CD4-positive, alpha-beta T cell (primary cell): Measurements from ENCODE around the gene HSPBAP1. TPM values are rescaled to one million over a fixed set of nuclear protein-coding genes. Genes with fewer than 3 reads are reported as not detected.

Experiments used
- ATAC-seq: fragments of 200-7000 bp; cut with Tn5 transposase; one replicate; pipeline ENCODE4 v1.10.0; 2022; ENCODE audit warnings: mild to moderate bottlenecking; ENCODE audit not compliant: poor library complexity
- CTCF ChIA-PET: fragments of 350-600 bp; sonication (Branson Sonifier 250); formaldehyde crosslinking; loops from one replicate; lab custom pipeline; 2021; ENCODE audit warnings: antibody characterized with exemption, inconsistent platforms; lab: Charles Lee
- POLR2A ChIA-PET: fragments of 350-600 bp; sonication (Branson Sonifier 250); formaldehyde crosslinking; loops from one replicate; lab custom pipeline; 2021; ENCODE audit warnings: antibody characterized with exemption, inconsistent platforms; lab: Charles Lee
- DNase-seq, 14 experiments: peaks; one replicate each; pipeline ENCODE4 v3.0.0-alpha.2; 2013 to 2020; ENCODE audit warnings: mixed read lengths in 2 of 14
- H3K27ac ChIP-seq, 2 donors: one replicate each; pipeline versions ENCODE4 v1.5.1 to v1.7.0; 2013; ENCODE audit warnings: low read length in 2 of 2, low read depth in 1 of 2, mild to moderate bottlenecking in 1 of 2
- H3K27me3 ChIP-seq, 2 experiments: 1 replicate in 1 of 2; 2 replicates in 1 of 2; pipeline versions ENCODE4 v1.6.1 to v1.7.0; 2013; ENCODE audit warnings: low read length in 2 of 2, control low read depth in 1 of 2, mild to moderate bottlenecking in 1 of 2, moderate library complexity in 1 of 2; ENCODE audit not compliant: insufficient read depth in 2 of 2, control insufficient read depth in 1 of 2
- H3K36me3 ChIP-seq: one replicate; pipeline ENCODE4 v1.6.1; 2013; ENCODE audit warnings: low read length, control low read depth; ENCODE audit not compliant: insufficient read depth
- H3K4me1 ChIP-seq: one replicate; pipeline ENCODE4 v1.6.1; 2013; ENCODE audit warnings: low read length, control low read depth; ENCODE audit not compliant: insufficient read depth
- H3K4me3 ChIP-seq: one replicate; pipeline ENCODE4 v1.5.1; 2013; ENCODE audit warnings: mild to moderate bottlenecking, low read length, moderate library complexity
- H3K9me3 ChIP-seq, 2 experiments: 1 replicate in 1 of 2; 2 replicates in 1 of 2; pipeline versions ENCODE4 v1.6.1 to v1.7.0; 2013; ENCODE audit warnings: low read length in 2 of 2, mild to moderate bottlenecking in 2 of 2, control low read depth in 1 of 2, moderate library complexity in 1 of 2; ENCODE audit not compliant: control insufficient read depth in 1 of 2, insufficient read depth in 1 of 2
- H3K27ac Mint-ChIP-seq: one replicate; pipeline ENCODE4 v1.8.0; 2020; ENCODE audit warnings: mixed read lengths
- H3K27me3 Mint-ChIP-seq: one replicate; pipeline ENCODE4 v1.8.0; 2021; ENCODE audit warnings: mixed read lengths
- H3K36me3 Mint-ChIP-seq: one replicate; pipeline ENCODE4 v1.8.0; 2021; ENCODE audit warnings: low read depth, mixed read lengths
- H3K4me1 Mint-ChIP-seq: one replicate; pipeline ENCODE4 v1.8.0; 2021; ENCODE audit warnings: low read depth, mixed read lengths
- H3K4me3 Mint-ChIP-seq: one replicate; pipeline ENCODE4 v1.8.0; 2020; ENCODE audit warnings: mild to moderate bottlenecking, mixed read lengths
- H3K9me3 Mint-ChIP-seq: one replicate; pipeline ENCODE4 v1.8.0; 2020; ENCODE audit warnings: mixed read lengths
- CTCF ChIP-seq: fragments of 200-600 bp; IDR thresholded peaks from one replicate; pipeline ENCODE4 v1.8.0; 2022; ENCODE audit warnings: antibody characterized with exemption, mild to moderate bottlenecking
- intact Hi-C, 2 experiments: fragments of 100-400 bp; cut with DNase I in 1 of 2; cut with micrococcal nuclease in 1 of 2; formaldehyde crosslinking; loops; one replicate each; pipeline versions ENCODE4 v1.15.1 to v1.9.0; 2023 to 2025; cut with DNase I, micrococcal nuclease
- total RNA-seq, 174 experiments: library from RNA in 2 of 174; stranded (reverse) in 2 of 174; gene quantifications; one replicate each; pipeline ENCODE4 v1.2.3 and lab custom pipeline; 2021 to 2026

The HSPBAP1 gene
- total RNA-seq, 2 experiments from 2014 or later = 9.3 to 11.0 TPM

DNA sequence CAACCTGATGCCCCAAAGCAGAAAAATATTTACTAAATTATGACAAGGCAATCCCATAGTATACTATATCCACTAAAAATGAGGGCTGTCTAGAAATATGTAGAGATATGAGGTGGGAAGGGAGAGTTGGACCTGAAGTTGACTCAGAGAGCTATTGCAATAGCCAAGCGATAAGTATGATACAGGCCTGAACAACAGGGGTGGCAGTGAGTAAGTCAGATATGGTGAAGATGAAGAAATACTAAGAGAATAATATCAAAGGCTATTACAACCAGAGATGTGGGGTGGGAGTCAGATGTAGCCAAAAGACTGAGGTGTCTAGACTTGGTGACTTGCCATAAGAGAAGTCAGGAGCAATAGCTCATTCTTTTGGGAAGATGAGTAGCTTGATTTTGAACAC lies 9.2 kb downstream of the HSPBAP1 start:
- Histone ChIP-seq H3K9me3 (peaks cover 0 to 4% of the 10 kb centered on the region in 2 experiments), H3K4me3 (no peak overlapping the region), H3K27me3 (no peaks in the 10 kb centered on the region), H3K36me3 (peaks cover 24% of the 10 kb centered on the region), H3K4me1 (no peaks in the 10 kb centered on the region), H3K27ac (no peak overlapping the region)
- DNase-seq (no peak), ATAC-seq (no peak)
- H3K36me3 Mint-ChIP-seq = peaks cover 26% of the 10 kb centered on the region
- intact Hi-C loops = no loop called here
- ChIA-PET POLR2A (interaction anchor here (2.4 kb wide), 1 partner anchor 9 kb away, joined by 14 read pairs; the partner anchor contains the start of gene HSPBAP1), CTCF (interaction anchor here (0.7 to 1.6 kb wide), 2 partner anchors 29 to 349 kb away, joined by 3 to 4 read pairs; no protein-coding TSS in a partner anchor)
- no peak overlapping the region for H3K4me3 Mint-ChIP-seq
- peaks cover 32% of the 10 kb centered on the region for H3K4me1 Mint-ChIP-seq
- no peaks in the 10 kb centered on the region for H3K27me3 Mint-ChIP-seq
- H3K27ac Mint-ChIP-seq = no peak overlapping the region
- TF ChIP-seq CTCF = no peak
- H3K9me3 Mint-ChIP-seq = no peaks in the 10 kb centered on the region

GRCh38 chr3:122782804-122783203 lies 10.8 kb downstream of the HSPBAP1 start:
- Histone ChIP-seq H3K27ac (no peak overlapping the region), H3K4me1 (no peaks in the 10 kb centered on the region), H3K9me3 (peaks cover 0 to 4% of the 10 kb centered on the region in 2 experiments), H3K4me3 (no peak overlapping the region), H3K36me3 (peaks cover 24% of the 10 kb centered on the region), H3K27me3 (no peaks in the 10 kb centered on the region)
- H3K9me3 Mint-ChIP-seq = no peaks in the 10 kb centered on the region
- no peak overlapping the region for H3K27ac Mint-ChIP-seq
- no peaks in the 10 kb centered on the region for H3K27me3 Mint-ChIP-seq
- no peak overlapping the region for H3K4me3 Mint-ChIP-seq
- no peak for TF ChIP-seq CTCF
- H3K4me1 Mint-ChIP-seq = peaks cover 18% of the 10 kb centered on the region
- POLR2A ChIA-PET = interaction anchor here (2.4 kb wide), 1 partner anchor 11 kb away, joined by 14 read pairs; the partner anchor contains the start of gene HSPBAP1
- ATAC-seq (no peak), DNase-seq (no peak)
- intact Hi-C loops = no loop called here
- peaks cover 26% of the 10 kb centered on the region for H3K36me3 Mint-ChIP-seq
- CTCF ChIA-PET = interaction anchor here (1.6 kb wide), 1 partner anchor 28 kb away, joined by 4 read pairs; no protein-coding TSS in a partner anchor

GRCh38 chr3:122777563-122777962 lies 16.1 kb downstream of the HSPBAP1 start:
- H3K27ac ChIP-seq = no peak overlapping the region
- Mint-ChIP-seq H3K27ac (no peak overlapping the region), H3K27me3 (no peaks in the 10 kb centered on the region), H3K36me3 (peaks cover 13% of the 10 kb centered on the region), H3K4me3 (no peak overlapping the region), H3K9me3 (no peaks in the 10 kb centered on the region), H3K4me1 (no peaks in the 10 kb centered on the region)
- no peak overlapping the region for H3K4me3 ChIP-seq
- peaks cover 13% of the 10 kb centered on the region for H3K36me3 ChIP-seq
- ChIA-PET POLR2A (no interaction called here), CTCF (no interaction called here)
- no peak for TF ChIP-seq CTCF
- ATAC-seq = no peak
- intact Hi-C loops = no loop called here
- H3K27me3 ChIP-seq = no peaks in the 10 kb centered on the region
- no peak for DNase-seq
- no peaks in the 10 kb centered on the region for H3K4me1 ChIP-seq
- H3K9me3 ChIP-seq = peaks cover 0 to 4% of the 10 kb centered on the region in 2 experiments
